AG10803 (cell line): ENCODE data around the gene C9.
"Not testable (repeated sequence)": the region's sequence is repeated elsewhere in the genome, so short reads cannot be mapped to it uniquely, and the experiment has no call there.

Experiments used
- DNase-seq: peaks from one replicate; pipeline ENCODE4 v3.0.0; 2010; ENCODE audit warnings: low read depth
- H3K4me3 ChIP-seq: 2 replicates; pipeline ENCODE4 v1.5.1; 2011; ENCODE audit warnings: mild to moderate bottlenecking, low read length, control low read depth
- TF ChIP-seq, protein P1 (sequence below): conservative IDR thresholded peaks from 2 replicates; pipeline ENCODE4 v1.5.1; 2011; ENCODE audit warnings: mild to moderate bottlenecking, low read length, control low read depth, inconsistent platforms

Gene C9

DNA sequence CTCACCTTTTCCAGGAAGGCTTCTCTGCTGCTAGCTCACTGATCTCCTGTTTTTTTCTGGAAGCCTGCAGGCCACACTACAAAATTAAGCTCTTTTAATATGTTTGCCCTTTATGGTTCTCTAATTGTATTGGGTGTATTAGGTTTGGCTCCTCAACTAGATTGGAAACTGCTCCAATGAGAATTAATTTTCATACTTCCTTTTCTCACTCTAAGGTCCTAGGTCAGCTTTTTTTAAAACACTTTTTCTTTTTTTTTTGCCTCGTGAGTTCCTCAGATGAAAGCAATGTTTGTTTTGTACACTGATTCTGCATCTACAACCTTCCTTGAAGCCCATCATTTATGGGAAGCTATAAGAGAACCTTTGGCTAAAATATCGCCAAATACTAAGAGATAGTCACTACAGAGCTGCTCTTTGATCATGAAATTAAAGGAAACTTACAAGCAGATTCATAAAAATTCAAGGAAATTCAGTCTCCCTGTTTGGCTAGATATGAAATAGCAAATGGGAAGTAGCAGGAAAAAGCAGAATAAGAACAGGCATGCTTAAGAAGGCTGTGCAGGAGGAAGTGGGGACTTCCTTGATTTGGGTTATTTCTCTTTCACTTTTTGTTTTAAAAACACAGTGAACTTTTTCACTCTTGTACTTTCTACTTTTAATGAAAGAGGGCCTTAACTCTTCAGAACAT lies 89.8 kb downstream of the C9 start:
- TF ChIP-seq, protein P1, sequence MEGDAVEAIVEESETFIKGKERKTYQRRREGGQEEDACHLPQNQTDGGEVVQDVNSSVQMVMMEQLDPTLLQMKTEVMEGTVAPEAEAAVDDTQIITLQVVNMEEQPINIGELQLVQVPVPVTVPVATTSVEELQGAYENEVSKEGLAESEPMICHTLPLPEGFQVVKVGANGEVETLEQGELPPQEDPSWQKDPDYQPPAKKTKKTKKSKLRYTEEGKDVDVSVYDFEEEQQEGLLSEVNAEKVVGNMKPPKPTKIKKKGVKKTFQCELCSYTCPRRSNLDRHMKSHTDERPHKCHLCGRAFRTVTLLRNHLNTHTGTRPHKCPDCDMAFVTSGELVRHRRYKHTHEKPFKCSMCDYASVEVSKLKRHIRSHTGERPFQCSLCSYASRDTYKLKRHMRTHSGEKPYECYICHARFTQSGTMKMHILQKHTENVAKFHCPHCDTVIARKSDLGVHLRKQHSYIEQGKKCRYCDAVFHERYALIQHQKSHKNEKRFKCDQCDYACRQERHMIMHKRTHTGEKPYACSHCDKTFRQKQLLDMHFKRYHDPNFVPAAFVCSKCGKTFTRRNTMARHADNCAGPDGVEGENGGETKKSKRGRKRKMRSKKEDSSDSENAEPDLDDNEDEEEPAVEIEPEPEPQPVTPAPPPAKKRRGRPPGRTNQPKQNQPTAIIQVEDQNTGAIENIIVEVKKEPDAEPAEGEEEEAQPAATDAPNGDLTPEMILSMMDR: no peak
- no peak overlapping the region for H3K4me3 ChIP-seq
- no peak for DNase-seq

DNA sequence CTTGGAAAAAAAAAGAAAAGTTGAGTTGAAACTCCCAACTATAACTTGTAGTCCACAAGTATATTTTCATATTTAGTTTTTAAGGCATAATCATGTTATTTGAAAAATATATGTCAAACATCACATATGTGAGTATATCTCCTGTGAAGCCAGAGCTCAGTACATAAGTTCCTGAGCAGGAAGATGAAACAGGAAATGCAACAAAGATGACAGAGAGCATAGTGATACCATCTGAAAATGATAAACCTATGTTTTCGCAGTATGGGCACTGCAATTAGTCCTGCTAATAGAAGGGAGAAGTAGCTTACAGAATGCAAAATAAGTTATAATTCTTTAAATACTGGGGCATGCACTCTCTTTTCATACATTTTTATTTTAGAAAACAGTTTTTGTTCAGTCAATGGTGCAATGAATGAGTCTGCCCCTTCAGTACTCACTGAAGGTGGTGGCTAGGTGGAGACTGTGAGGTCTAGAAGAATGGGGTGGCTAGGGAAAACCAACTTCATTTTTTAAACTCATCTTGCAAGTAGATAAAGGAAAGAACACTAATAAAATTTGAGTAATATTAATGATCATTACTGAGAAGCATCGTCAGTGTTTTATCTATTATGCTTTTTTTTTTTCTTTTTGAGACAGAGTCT lies 90.9 kb downstream of the C9 start:
- TF ChIP-seq, protein P1: no peak
- no peak for DNase-seq
- H3K4me3 ChIP-seq: no peak overlapping the region

DNA sequence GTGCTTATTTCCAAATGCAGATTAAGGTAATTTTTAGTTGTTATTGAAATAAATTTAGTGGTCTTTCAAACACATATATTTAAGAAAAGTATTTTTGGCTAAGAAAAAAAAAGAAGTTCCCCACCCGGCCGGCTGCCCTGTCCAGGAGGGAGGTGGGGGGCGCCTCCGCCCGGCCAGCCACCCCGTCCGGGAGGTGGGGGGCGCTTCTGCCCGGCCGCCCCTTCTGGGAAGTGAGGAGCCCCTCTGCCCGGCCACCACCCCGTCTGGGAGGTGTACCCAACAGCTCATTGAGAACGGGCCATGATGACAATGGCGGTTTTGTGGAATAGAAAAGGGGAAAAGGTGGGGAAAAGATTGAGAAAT lies 91.4 kb downstream of the C9 start:
- H3K4me3 ChIP-seq, DNase-seq: not testable (repeated sequence)

DNA sequence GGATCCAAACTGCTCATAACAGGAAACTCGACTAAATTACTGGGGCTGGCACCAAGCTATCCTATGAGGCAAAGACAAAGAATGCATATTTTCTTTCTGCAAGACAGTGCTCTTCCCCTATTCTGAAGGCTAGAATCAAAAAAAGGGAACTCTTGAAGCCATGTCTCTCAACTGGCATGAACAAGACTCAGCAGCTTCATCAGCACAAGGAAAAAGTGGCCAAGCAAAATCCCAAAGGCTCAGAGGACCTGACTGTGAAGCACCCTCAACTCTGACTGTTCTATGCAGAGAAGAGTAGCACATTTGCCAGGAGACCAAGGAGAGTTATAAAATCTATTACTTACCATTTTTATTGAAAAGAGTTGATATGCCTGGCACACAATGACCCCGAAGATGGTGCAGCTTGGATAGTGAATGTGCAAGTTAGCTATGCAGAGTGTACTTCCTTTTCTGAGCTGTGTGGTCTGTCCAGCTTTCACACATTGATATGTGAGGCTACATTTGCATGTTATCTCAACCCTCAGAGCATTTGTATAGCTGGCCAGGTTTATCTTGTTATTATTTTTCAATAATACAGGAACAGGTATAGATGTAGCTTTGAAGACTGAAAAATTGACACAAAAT lies 94.0 kb downstream of the C9 start:
- no peak for DNase-seq
- TF ChIP-seq, protein P1: no peak
- no peak overlapping the region for H3K4me3 ChIP-seq

DNA sequence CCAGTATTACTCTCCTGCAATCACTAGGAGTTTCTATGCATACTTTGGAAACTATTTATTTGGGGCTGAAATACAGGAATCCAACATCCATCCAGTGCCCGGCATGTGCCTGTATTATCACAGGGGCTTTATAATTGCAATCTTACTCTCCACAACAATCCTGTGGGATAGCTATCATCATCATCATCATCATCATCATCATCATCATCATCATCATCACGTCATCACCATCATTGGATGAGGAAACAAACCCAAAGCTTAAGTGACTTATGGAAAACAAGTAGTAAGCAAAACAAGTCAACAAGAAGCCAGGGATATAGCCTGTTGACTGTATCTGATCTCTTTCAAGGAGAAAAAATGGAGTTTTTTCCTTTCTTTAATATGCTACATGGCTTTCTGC lies 97.1 kb downstream of the C9 start:
- DNase-seq: no peak
- TF ChIP-seq, protein P1: no peak
- H3K4me3 ChIP-seq: no peak overlapping the region

DNA sequence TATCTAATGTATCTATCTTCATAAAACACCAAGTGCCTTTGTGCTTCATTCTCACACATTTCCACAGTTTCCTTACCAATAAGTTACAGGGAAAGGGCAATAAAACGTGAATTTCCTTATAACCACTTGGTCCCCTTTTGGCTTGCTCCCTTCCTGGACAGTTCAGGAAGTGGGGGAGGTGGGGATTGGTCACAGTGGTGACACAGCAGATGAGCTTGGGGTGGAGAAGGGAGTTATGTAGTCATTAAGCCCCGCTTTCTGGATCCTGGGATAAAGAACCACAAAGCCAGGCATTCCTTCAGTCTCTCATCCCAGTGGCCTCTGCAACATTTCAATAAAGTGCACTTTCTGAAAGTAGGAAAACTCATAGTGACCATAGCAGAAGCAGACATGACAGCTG lies 97.9 kb downstream of the C9 start:
- peak; percentile 24 for DNase-seq
- TF ChIP-seq, protein P1: no peak

DNA sequence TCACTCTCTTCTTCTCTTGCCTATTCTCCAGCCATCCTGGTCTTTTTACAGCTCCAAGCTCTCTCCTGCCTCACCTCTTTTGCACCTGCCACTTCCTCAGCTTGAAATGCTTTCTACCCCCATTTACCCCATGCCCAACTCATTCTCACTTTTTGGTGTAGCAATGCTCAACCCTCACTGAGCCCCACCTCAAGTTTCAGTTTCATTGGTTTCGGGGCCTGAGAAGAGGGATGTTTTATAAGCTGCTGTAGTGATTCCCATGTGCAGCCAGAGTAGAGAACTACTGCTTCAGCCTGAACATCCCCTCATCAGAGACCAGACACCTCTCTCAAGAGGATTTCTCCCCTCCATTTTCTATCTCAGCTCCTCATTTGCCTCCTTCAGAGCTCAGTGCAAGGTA lies 99.8 kb downstream of the C9 start:
- H3K4me3 ChIP-seq: no peak overlapping the region
- no peak for DNase-seq
- TF ChIP-seq, protein P1: no peak

More for the DNA sequence above, 97.9 kb downstream of the C9 start:
- no peak overlapping the region for H3K4me3 ChIP-seq
